Stimulated activated CD8-positive, alpha-beta memory T cell treated with anti-CD3 and anti-CD28 coated beads, Interleukin-4, amount 100 ng/mL, for 48 hours (primary cell): ENCODE measurements around the gene PADI2.

Experiments
- DNase-seq: peaks from one replicate; pipeline ENCODE4 v3.0.0-alpha.2; 2020

PADI2 gene

DNA sequence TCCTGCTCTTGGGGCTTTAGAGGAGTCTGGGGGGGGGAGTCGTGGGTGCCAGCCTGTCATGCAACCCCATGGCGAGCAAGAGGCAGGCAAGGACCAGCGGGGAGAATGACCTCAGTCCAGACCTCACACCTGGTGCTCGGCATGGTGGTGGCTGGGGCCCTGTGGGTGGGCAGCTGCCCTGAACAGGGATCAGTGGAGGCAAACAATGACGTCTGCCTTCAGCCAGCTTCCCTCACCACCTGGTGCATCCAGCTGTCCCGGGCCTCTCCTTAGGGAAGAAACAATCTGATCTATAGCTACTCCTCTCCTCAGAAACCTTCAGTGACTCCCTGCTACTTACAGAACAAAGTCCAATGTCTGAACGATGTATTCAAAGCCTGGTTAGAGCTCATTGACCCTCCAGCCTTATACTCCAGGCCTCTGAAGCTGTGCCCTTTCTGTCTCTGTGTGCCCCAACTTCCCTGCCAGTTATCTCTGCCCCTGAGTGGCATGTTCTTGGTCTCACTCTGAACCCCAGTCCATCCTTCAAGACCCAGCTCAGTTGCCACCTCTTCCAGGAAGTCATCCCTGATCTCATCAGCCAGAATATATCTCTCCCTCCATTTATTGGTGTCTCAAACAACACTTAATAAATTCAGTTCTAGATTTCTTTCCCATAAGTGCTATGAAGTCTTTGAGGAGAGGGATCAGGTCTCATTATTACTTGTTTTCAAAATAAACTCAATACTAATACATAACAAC, 6.6 kb downstream of the PADI2 start:
- DNase-seq: no peak

DNA sequence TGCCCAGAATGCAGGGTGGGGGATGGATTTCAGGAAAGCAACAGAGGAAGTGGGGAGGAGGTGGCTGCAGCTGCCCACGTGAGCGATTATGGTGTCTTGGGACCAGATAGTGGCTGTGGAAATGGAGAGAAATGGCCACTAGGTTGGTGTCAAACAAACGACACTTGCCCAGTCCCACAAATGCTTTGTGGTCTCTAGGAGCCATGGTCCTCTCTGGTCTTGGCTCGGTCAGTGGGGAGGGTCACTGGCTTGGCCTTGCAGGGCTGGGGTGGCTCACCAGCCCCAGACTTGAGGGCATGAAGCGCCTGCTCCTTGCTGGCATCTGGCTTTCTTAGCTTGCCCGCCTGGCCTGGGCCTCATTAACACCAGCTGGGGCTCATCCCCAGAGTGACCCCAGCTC, 7.2 kb downstream of the PADI2 start:
- DNase-seq: no peak

DNA sequence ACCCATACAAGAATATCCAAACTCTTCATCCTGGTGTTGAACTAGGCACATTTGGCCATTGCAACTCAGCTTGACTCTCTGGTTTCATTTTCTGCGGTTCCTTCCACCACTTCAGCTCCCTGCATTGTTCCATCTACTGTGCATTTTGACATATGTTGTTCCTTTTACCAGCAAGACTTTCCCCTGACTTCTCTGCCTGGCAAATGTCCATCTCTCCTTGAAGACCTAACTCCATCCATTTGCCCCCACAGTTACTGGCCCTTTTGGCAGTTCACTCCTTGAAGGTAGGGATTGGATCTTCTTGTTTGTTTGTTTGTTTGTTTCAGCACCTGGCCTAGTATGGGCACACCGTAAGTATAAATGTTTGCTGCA, 8.7 kb downstream of the PADI2 start:
- DNase-seq: no peak

DNA sequence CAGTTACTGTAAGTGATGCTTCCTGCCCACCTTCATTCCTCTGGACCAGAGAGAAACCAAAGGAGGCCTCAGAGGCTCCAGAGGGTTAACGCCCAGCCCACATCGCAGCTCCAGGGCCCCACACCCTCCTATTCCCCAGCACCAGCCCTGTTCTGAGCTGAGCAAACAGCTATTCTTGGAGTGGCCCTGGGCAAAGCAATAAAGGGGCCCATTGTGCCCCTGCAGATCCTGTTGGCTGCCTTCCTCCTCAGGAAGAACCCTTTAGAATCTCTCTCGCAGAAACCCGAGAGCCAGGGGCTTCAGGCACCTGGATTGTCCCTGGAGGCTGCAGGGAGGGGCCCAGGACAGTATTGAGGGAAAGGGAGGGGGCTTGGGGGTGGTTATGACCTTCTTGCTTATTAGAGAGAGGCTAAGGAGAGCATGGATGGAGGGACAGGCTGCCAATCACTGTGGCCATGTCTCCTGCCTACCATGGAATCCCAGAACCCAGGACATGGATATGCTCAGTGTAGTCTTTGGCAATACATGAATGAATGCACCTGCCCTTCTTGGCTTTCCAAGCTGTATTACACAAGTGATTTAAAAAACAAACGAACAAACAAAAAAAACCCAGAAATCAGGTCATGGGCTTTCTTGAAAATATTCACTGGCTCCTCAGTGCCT, 9.2 kb downstream of the PADI2 start:
- no peak for DNase-seq

DNA sequence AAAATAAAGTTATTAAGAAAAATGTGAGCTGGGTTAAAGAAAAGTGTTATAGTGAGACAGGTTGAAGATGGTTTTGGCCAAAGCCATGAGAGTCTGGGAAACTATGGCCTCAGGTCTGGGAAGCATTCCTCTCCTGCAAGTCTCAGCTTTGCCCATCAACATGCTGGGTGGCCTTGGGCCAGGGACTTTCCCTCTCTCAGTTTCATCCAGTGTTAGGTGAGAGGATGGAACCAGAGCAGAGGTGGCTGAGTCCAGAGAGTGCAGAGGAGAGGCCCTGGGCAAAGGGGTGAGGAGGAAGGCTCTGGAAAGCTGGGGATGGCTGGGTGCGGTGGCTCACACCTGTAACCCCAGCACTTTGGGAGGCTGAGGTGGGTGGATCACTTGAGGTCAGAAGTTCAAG, 10.5 kb downstream of the PADI2 start:
- no peak for DNase-seq

DNA sequence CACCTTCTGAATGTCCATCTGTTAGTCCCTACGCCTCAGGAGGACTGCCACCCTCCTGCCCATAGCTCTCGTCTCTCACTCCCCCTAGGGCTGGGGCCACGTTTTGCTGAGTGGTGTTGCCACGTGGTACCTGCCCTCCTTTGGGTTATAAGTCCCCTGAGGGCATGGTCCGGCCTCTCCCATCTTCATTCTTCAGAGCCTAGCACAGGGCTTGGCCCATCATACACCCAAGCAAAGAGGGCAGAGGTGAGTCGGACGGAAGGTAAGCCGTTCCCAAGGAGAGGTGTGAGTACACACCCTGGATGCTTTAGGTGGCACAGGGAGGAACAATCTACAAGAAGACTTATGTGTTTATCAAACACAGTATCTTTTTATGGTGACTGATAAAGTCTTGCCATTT, 10.9 kb downstream of the PADI2 start:
- DNase-seq: no peak

DNA sequence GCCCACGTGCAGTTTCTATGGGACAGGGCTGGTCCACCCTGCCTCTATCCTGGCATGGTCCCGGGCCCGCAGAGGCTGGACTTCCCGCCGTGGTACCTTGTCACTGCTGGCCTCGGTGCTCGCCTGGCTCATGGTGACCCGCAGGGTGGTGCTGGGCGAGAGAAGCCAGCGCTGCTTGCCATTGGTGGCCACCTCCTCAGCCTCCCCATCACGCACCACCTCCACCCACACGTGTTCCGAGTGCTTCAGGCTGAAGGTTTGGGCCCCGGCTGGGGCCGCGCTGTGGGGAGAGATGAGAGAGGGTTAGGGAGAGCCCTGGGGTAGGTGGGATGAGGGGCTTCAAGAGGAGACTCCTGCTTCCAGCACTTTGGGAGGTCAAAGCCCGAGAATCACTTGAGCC, 14.5 kb downstream of the PADI2 start:
- no peak for DNase-seq

DNA sequence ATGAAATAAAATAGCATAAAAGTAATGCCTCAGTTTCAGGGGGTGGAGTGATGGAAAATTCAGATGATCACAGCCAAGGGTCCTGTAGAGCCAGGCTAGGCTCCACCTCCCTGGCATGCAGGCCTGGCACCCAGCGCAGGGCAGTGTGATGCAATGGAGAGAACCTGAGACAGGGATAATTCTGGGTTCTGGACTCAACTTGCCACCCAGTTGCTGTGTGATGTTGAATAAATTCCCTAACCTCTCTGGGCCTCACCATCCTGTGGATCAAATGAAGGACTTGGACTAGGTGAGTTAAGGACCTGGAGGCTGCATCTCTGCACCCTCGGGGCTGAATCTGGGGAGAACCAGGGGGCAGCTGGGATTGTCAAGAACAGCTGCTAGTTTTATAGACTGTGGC, 17.0 kb downstream of the PADI2 start:
- DNase-seq: no peak

DNA sequence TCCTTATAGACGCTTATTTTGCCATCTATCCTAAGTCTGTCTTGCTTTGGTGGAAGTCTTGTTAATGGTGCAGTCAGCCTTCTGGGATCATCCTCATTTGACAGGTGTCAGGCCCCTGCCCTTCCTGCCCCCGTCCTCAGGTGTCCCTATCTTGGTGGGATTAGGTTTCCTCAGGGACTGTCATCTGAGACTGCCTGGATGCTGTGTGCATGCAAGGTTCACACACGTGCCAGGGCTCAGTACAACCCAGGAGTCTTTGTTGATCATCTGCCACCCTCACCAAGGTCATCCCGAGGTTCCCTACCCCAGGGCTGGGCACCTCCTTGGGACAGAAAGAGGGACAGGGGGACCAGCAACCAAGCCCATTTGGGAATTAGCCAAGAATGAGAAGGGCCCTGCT, 18.0 kb downstream of the PADI2 start:
- DNase-seq: no peak

DNA sequence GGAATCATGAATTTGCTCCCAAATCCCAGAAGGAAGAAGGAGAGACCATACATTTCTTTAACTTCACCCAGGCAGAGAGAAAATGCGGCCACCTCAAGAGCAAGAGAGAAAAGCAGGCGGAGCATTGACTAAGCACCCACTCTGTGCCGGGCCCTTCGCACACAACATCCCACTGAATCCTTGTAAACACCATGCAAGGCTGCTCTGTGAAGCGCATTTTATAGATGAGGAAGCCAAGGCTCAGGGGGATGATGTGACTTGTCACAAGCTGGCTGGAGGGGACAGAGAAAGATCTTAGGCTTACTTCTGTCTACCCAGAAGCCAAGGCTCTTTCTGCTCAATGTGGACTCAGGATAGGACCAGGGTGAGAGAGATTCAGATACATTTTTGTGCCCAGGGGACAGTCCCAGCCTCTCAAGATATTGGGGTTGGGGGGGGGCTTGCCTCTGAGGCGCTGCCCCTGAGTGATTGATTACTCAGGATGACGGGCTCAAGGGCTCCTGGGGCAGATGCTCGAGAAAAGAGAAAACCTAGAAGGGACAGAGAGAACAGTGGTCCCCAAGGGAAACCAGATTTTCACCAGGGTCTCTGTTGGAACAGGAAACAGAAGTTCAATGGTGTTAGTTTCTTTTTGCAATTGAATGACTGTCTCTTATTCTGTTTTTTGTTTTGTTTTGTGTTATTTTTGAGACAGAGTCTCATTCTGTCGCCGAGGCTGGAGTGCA, 19.5 kb downstream of the PADI2 start:
- no peak for DNase-seq

DNA sequence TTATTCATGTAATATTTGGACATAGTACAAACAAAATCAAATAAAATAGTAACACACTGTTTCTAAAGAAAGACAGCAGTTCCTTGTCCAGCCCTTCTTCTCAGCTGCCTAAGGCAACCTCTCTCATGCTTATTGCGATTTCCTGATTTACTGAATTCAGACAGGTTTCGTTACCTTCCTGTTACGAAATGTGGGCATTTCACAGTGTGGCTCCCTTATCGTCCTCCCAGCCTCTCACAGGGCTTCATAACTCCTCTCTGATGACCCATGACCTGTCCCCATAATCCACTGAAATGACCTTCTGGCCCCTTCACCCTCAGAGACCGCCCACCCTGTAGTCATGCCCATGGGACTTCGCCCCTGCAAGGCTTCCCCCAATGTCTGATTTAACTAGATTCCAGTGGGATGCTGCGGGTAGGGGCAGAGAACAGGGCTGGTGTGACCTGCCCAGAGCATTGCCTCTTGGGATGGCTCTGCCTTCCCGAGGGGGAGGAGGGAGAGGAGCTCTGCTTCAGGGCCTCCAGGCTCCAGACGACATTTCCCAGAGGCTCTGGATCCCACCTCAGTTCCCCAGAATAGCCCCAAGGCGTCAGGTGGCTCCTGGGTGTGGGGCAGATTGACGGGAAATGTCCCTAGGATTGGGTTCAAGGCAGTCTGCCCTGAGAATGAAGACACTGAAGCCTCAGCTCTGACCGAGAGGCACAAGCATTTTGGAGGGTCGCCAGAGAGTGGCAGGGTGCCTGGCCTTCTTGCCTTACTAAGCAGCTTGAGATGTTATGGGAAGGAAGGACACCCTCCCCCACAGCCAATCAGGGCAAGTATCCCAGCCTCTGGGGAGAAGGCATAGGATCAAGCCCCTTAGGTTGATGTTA, 20.6 kb downstream of the PADI2 start:
- no peak for DNase-seq

DNA sequence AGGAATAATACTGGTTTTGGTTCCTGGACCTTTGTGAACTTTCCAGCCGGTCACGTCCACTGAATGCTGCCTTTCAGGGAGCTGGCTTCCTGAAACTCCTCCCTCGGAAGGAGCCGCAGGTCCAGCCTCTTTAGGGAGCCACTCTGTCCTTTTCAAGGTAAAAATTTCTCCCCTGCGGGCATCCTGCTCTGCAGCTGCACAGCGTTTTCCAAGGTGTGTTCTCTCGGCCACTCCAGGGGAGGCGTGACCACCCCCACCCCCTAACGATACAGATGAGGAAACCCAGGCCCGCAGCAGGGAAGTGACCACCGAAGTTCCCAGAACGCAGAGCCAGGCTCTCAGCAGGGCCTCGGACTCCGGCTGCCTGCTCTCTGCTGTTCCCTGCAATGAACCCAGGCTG, 21.5 kb downstream of the PADI2 start:
- DNase-seq: no peak

DNA sequence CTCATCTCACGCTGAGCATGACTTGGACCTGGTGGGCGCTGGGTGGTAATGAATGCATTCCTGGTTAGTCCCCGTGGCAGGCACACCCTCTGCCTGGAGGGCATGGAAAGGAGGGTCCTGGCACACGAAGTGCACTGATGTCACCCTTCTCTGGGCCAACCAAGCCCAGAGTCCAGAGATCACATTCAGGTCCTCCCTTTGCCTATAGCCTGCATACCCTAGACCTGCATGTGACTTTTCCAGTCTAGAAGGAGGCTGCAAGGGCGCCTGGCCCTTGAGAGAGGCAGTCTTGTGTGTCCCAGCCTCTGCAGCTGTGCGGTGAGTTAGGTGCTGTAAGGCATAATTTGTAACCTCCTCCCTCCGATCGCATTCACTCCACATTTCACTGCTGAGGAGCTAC, 22.1 kb downstream of the PADI2 start:
- DNase-seq: no peak

DNA sequence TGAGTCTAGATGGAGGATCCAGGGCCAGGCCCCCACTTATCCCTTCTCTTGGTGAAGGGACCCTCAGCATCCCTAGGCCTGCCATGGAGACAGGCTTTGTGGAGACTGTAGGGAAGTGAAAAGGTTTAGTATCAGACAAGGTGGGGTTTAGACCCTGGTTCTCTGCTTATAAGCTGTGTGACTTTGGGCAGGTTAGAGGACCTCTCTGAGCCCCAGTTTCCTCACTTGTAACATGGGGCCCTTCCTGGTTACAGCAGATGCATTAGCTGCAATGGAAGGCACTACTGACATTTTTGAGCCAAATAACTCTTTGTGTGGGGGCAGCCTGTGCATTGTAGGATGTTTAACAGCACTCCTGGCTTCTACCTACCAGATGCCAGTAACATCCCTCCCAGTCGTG, 22.7 kb downstream of the PADI2 start:
- no peak for DNase-seq

DNA sequence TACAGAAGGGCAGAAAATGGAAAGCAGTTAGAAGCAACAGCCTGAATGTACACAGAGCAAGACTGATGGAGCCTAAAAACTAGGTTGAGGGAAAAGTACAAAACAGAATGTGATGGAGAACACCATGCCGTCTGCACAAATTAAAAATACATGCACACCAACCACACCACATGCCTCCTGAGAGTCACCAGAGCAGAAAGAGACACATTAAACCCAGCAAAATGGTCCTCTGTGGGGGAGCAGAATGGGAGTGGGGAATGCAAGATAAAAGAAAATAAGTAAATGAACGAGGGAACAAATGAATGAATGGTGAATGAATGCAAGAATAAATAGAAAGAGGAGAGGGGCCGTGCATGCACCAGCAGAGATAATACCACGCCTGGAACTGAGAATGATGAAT, 24.1 kb downstream of the PADI2 start:
- DNase-seq: no peak

DNA sequence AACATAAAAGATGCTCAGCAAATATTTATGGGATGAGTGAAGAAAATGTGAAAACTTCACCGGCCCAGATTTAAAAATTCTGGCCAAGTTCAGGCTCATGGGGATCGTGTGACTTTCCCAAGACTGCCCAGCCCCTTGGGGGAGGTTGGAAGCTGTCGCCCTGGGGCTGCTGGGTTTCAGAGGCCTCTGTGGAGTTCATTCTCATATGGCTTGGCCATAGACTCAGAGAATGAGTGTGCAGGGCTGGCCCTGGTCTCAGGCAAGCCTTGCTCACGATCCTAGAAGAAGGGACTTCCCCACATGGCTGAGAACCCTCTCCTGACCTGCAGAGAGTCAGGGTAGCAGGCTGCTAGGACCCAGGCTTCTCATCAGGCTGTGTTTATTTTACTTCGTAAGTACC, 24.6 kb downstream of the PADI2 start:
- no peak for DNase-seq

DNA sequence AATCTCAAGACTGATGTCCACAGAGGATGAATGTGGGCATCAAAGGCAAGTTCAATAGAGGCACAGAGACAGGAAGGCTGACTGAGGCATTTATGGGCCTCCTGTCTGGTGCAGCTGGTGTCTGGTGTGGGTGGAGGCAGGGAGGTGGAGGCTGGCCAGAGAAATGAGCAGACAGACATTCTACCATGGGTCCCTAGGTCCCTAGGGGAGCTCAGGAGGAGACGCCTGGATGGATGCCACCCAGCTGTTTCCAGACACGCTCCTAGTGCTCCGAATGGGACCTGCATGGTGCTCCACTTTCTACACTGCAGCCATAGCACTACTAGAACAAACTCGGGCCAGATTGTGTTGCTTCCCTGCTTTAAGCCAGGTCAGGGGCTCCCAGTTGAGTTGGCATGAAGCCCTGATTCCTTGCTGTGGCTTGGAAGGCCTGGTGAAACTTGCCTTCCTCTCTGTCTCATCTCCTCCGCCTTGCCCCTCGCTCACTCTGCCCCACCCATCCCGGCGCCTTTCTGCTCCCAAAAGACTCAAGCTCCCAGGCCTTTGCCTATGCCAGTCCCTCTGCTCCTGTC, 25.3 kb downstream of the PADI2 start:
- no peak for DNase-seq

DNA sequence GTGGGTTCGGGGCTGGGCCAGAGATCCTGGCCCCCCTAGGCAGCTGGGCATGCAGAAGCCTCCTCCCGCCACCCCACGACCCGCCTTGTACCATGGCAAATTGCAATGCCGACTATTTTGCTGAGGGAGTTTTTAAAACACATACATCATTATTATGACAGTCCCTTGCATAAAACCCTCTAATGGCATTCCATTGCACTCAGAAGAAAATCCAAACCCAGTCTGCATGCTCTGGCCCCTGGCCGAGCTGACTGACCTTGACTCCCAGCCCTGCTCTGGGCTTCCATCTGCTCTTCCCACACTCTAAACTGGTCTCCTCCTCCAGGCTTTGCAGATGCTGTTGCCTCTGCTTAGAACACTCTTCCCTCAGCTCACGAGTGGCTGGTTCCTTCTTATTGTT, 28.0 kb downstream of the PADI2 start:
- no peak for DNase-seq

DNA sequence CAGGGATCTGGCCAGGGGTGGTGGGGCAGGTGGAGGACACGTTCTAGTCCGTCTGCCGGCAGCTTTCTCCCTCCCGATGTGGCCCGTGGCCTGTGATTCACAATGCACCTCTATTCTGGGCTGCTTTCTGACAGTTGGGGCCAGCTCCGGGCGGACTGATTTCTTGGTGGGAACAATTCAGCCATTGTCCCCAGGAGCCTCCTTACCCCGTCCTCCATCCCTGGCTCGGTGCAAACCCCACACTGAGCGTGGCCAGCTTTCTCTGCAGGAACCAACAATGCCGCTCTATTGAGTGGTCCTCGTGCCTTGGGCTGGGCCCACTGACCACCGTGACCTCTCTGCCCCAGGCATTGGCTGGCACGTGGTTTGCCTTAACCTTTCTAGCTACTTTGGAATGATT, 29.7 kb downstream of the PADI2 start:
- DNase-seq: no peak

DNA sequence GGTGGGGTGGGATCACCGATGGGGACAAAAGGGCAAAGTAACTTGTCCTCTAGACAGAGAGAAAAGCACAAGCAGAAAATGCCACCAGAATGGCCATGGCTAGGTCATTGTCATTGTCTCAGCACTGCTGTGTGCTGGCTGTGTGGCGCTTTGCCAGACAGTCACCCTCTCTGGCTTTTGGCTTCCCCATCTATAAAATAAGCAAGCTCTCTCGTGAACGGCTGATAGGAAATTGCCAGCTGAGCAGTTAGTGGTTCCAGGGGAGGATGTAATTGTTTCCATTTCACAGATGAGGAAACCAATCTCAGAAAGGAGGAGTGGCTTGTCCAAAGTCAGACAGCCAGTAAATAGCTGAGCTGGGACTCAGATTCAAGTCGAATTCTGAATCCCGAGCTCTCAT, 32.5 kb downstream of the PADI2 start:
- no peak for DNase-seq

DNA sequence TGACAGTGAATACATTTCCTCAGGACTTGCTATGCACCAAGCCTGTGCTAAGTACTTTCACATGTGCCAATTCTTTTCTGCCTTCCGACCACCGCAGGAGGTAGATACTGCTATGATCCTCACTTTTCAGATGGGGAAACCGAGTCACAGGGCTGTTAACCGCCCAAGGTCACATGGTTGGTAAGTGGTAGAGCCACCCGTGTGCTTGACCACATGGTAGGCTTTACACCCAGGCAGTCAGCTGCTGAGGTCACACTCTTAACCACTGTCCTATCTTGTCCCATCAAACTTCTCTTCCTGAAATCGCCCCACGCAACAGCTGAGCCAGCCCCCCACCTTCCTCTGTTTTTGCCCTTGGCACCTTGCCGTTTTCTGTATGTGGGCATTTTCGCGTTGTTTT, 34.5 kb downstream of the PADI2 start:
- no peak for DNase-seq

DNA sequence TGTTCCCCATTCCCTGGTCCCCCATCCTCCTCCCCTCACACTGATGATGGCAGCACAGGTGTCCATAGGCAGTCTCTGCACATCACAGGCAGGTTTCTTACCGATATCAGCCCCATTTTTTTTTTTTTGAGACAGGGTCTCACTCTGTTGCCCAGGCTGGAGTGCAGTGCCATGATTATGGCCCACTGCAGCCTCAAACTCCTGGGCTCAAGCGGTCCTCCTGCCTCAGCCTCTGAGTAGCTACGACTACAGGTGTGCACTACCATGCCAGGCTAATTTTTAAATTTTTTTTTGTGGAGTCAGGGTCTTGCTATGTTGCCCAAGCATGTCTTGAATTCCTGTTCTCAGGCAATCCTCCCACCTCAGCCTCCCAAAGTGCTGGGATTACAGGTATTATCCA, 36.5 kb downstream of the PADI2 start:
- no peak for DNase-seq

DNA sequence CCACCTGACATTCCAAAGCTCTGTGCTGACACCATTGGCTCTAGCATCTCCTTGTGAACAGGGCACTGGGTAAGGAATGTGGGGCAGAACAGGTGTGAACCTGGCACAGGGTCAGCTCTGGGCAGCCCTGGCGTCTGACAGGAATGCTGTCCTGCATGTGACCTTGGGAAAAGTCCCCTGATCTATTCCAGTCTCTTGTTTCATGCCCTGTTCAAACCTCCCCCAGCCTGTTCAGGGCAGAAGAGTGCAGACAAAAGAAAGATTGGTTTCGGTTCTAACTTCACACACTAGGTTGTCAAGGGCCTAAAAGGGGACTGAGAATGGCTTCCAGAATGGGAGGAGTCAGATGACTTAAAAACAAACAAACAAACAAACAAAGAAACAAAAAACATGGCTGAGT, 37.8 kb downstream of the PADI2 start:
- no peak for DNase-seq
